MCF 10A (cell line): ENCODE measurements around the gene ADRB2. TPM values are rescaled to one million over a fixed set of nuclear protein-coding genes. Genes with fewer than 3 reads are reported as not detected.
A peak's percentile ranks its signal among the peaks of the same experiment; 100 is the strongest.
"Not testable (repeated sequence)": the region's sequence is repeated elsewhere in the genome, so short reads cannot be mapped to it uniquely, and the experiment has no call there.

Source experiments
- BruUV-seq: library from RNA; stranded (reverse); fragments of 400-500 nt; replicated peaks from 2 replicates; lab custom pipeline; 2021; lab: Mats Ljungman, UMichigan
- CTCF ChIA-PET: fragments of 300-600 bp; sonication (Branson Sonifier 250); formaldehyde crosslinking; extraction: SDS; loops from one replicate; lab custom pipeline; 2021; ENCODE audit warnings: antibody characterized with exemption, inconsistent platforms; lab: Yijun Ruan, JAX
- POLR2A ChIA-PET: fragments of 300-600, 350-650 bp; sonication (Branson Sonifier 250); formaldehyde crosslinking; extraction: SDS; loops from one replicate; lab custom pipeline; 2020; ENCODE audit warnings: antibody characterized with exemption, inconsistent platforms; lab: Yijun Ruan, JAX
- DNase-seq: peaks from one replicate; pipeline ENCODE4 v3.0.0-alpha.2; 2018; ENCODE audit not compliant: unreplicated experiment
- H3K27ac Mint-ChIP-seq: one replicate; pipeline ENCODE4 v1.8.0; 2022; ENCODE audit warnings: mild to moderate bottlenecking, low read depth, mixed read lengths; ENCODE audit not compliant: unreplicated experiment
- H3K27me3 Mint-ChIP-seq: one replicate; pipeline ENCODE4 v1.8.0; 2022; ENCODE audit warnings: mixed read lengths; ENCODE audit not compliant: insufficient read depth, unreplicated experiment
- H3K36me3 Mint-ChIP-seq: one replicate; pipeline ENCODE4 v1.8.0; 2022; ENCODE audit warnings: mild to moderate bottlenecking, moderate library complexity, mixed read lengths; ENCODE audit not compliant: insufficient read depth, unreplicated experiment
- H3K4me1 Mint-ChIP-seq: one replicate; pipeline ENCODE4 v1.8.0; 2022; ENCODE audit warnings: mixed read lengths; ENCODE audit not compliant: insufficient read depth, unreplicated experiment
- H3K4me3 Mint-ChIP-seq: one replicate; pipeline ENCODE4 v1.8.0; 2022; ENCODE audit warnings: mild to moderate bottlenecking, moderate library complexity, mixed read lengths; ENCODE audit not compliant: unreplicated experiment
- H3K9me3 Mint-ChIP-seq: one replicate; pipeline ENCODE4 v1.8.0; 2022; ENCODE audit warnings: mixed read lengths; ENCODE audit not compliant: unreplicated experiment
- intact Hi-C: fragments of 100-400 bp; cut with micrococcal nuclease; formaldehyde crosslinking; loops from 2 replicates; pipeline ENCODE4 v1.14.1; 2022
- total RNA-seq: library from RNA; stranded (reverse); gene quantifications from 2 replicates; pipeline ENCODE4 v1.2.3, GENCODE V29; 2022
- TF ChIP-seq, protein P1 (sequence below): fragments of 200-600 bp; IDR thresholded peaks from one replicate; pipeline ENCODE4 v1.8.0; 2022; ENCODE audit warnings: antibody characterized with exemption, mild to moderate bottlenecking; ENCODE audit not compliant: unreplicated experiment

The ADRB2 gene
- total RNA-seq, 1 experiment from 2014 or later: 9.5 TPM

- CTCF ChIA-PET: interaction anchor here (0.6 to 2.7 kb wide), 10 partner anchors 9 to 238 kb away, joined by 3 to 10 read pairs (median 4); no protein-coding TSS in a partner anchor
- intact Hi-C loops: no loop called here
- POLR2A ChIA-PET: interaction anchor here (0.6 to 1.4 kb wide), 8 partner anchors 9 to 425 kb away, joined by 3 to 5 read pairs (median 3); no protein-coding TSS in a partner anchor
- Mint-ChIP-seq H3K4me3 (no peak overlapping the region), H3K9me3 (no peaks in the 10 kb centered on the region), H3K27me3 (no peaks in the 10 kb centered on the region), H3K36me3 (no peaks in the 10 kb centered on the region), H3K27ac (no peak overlapping the region), H3K4me1 (peaks cover 28% of the 10 kb centered on the region)
- TF ChIP-seq, protein P1, sequence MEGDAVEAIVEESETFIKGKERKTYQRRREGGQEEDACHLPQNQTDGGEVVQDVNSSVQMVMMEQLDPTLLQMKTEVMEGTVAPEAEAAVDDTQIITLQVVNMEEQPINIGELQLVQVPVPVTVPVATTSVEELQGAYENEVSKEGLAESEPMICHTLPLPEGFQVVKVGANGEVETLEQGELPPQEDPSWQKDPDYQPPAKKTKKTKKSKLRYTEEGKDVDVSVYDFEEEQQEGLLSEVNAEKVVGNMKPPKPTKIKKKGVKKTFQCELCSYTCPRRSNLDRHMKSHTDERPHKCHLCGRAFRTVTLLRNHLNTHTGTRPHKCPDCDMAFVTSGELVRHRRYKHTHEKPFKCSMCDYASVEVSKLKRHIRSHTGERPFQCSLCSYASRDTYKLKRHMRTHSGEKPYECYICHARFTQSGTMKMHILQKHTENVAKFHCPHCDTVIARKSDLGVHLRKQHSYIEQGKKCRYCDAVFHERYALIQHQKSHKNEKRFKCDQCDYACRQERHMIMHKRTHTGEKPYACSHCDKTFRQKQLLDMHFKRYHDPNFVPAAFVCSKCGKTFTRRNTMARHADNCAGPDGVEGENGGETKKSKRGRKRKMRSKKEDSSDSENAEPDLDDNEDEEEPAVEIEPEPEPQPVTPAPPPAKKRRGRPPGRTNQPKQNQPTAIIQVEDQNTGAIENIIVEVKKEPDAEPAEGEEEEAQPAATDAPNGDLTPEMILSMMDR: no peak
- DNase-seq: peak; percentile 55
- no TSS peak for BruUV-seq
Measured at GRCh38 chr5:148796936-148797335, 29.5 kb upstream of the ADRB2 start.

DNA sequence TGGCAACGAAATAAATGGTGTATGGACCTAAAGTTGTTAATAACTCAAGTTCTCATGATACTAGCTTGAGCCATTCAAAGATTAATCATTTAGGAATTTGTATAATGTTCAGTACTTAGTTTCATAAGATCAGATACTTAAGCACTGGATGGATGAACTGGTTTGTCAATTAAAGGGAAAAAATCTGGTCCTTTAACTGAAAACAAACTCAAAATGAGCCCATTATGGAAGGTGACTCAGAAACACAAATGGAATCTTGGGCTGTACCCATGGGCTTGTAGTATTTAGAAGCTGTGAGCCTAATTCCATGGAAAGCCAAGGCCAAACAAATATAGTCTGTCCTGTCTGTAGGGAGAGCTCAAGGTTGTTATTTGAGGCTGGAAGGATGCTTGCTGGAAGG, 27.6 kb upstream of the ADRB2 start:
- DNase-seq: no peak
- Mint-ChIP-seq H3K27me3 (no peaks in the 10 kb centered on the region), H3K4me3 (no peak overlapping the region), H3K27ac (no peak overlapping the region), H3K9me3 (peaks cover 9% of the 10 kb centered on the region), H3K4me1 (peaks cover 21% of the 10 kb centered on the region), H3K36me3 (no peaks in the 10 kb centered on the region)
- ChIA-PET POLR2A (interaction anchor here (1.0 to 1.3 kb wide), 2 partner anchors 8 to 44 kb away, joined by 4 read pairs; no protein-coding TSS in a partner anchor), CTCF (interaction anchor here (0.5 to 2.7 kb wide), 9 partner anchors 9 to 431 kb away, joined by 3 to 12 read pairs (median 4); no protein-coding TSS in a partner anchor)
- BruUV-seq: no TSS peak
- intact Hi-C loops: no loop called here
- TF ChIP-seq, protein P1: no peak

GRCh38 chr5:148799737-148800527, 26.5 kb upstream of the ADRB2 start:
- intact Hi-C loops: no loop called here
- BruUV-seq: no TSS peak
- no peak overlapping the region for H3K4me3 Mint-ChIP-seq
- H3K9me3 Mint-ChIP-seq: peaks cover 9% of the 10 kb centered on the region
- CTCF ChIA-PET: interaction anchor here (0.8 to 1.6 kb wide), 5 partner anchors 29 to 976 kb away, joined by 3 to 5 read pairs (median 3); no protein-coding TSS in a partner anchor
- H3K27me3 Mint-ChIP-seq: no peaks in the 10 kb centered on the region
- TF ChIP-seq, protein P1: no peak
- peaks cover 12% of the 10 kb centered on the region for H3K4me1 Mint-ChIP-seq
- no peak for DNase-seq
- no peaks in the 10 kb centered on the region for H3K36me3 Mint-ChIP-seq
- no peak overlapping the region for H3K27ac Mint-ChIP-seq
- POLR2A ChIA-PET: interaction anchor here (0.7 to 1.1 kb wide), 3 partner anchors 9 to 79 kb away, joined by 3 to 4 read pairs (median 3); no protein-coding TSS in a partner anchor

DNA sequence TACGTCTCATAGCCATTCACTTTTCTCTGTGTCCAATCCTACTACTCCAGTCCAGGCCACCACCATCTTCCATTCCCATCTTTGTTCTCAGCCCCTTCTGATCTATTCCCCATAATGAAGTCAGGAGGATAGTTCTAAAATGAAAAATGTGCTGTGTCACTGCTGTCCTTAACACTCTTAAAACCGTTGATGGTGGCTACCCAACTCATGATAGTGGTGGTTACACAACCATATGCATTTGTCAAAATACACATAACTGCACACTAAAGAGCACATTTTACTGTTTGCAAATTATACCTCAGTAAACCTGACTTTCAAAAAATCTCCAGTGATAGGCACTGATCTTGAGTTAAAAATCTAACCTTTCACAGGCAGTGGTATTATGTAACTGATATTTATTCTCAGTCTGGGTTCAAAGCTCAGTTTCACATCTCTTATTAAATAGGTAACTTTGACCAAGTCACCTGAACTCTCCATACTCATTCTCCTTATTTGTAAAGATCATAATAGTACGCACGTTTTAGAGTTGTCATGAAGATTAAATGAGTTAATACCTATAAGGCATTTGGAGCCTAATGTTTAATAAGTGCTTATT, 24.6 kb upstream of the ADRB2 start:
- no peaks in the 10 kb centered on the region for H3K36me3 Mint-ChIP-seq
- DNase-seq: no peak
- peaks cover 13% of the 10 kb centered on the region for H3K4me1 Mint-ChIP-seq
- no TSS peak for BruUV-seq
- H3K4me3 Mint-ChIP-seq: no peak overlapping the region
- H3K9me3 Mint-ChIP-seq: peaks cover 9% of the 10 kb centered on the region
- intact Hi-C loops: no loop called here
- POLR2A ChIA-PET: no interaction called here
- no peak overlapping the region for H3K27ac Mint-ChIP-seq
- CTCF ChIA-PET: interaction anchor here (0.5 to 1.6 kb wide), 5 partner anchors 11 to 197 kb away, joined by 3 to 4 read pairs (median 3); no protein-coding TSS in a partner anchor
- TF ChIP-seq, protein P1: no peak
- H3K27me3 Mint-ChIP-seq: no peaks in the 10 kb centered on the region

GRCh38 chr5:148803451-148803850, 23.0 kb upstream of the ADRB2 start:
- H3K36me3 Mint-ChIP-seq, H3K9me3 Mint-ChIP-seq, H3K27me3 Mint-ChIP-seq, H3K27ac Mint-ChIP-seq, H3K4me3 Mint-ChIP-seq, BruUV-seq, intact Hi-C loops, DNase-seq: not testable (repeated sequence)
- ChIA-PET POLR2A (interaction anchor here (0.7 to 2.6 kb wide), 4 partner anchors 9 to 57 kb away, joined by 3 to 7 read pairs (median 4); no protein-coding TSS in a partner anchor), CTCF (interaction anchor here (0.6 to 1.6 kb wide), 5 partner anchors 16 to 347 kb away, joined by 3 to 6 read pairs (median 3); no protein-coding TSS in a partner anchor)
- peaks cover 19% of the 10 kb centered on the region for H3K4me1 Mint-ChIP-seq
